Activated naive CD8-positive, alpha-beta T cell (primary cell): ENCODE measurements around the gene TBC1D2.

Experiments
- H3K27ac Mint-ChIP-seq: one replicate; pipeline ENCODE4 v1.8.0; 2021; ENCODE audit warnings: mixed read lengths
- H3K27me3 Mint-ChIP-seq: one replicate; pipeline ENCODE4 v1.8.0; 2021; ENCODE audit warnings: mixed read lengths
- H3K36me3 Mint-ChIP-seq: one replicate; pipeline ENCODE4 v1.8.0; 2021; ENCODE audit warnings: mixed read lengths
- H3K4me1 Mint-ChIP-seq: one replicate; pipeline ENCODE4 v1.8.0; 2021; ENCODE audit warnings: low read depth, mixed read lengths
- H3K4me3 Mint-ChIP-seq: one replicate; pipeline ENCODE4 v1.8.0; 2021; ENCODE audit warnings: mild to moderate bottlenecking, mixed read lengths
- H3K9me3 Mint-ChIP-seq: one replicate; pipeline ENCODE4 v1.8.0; 2021; ENCODE audit warnings: low read depth, mixed read lengths

TBC1D2 gene, protein sequence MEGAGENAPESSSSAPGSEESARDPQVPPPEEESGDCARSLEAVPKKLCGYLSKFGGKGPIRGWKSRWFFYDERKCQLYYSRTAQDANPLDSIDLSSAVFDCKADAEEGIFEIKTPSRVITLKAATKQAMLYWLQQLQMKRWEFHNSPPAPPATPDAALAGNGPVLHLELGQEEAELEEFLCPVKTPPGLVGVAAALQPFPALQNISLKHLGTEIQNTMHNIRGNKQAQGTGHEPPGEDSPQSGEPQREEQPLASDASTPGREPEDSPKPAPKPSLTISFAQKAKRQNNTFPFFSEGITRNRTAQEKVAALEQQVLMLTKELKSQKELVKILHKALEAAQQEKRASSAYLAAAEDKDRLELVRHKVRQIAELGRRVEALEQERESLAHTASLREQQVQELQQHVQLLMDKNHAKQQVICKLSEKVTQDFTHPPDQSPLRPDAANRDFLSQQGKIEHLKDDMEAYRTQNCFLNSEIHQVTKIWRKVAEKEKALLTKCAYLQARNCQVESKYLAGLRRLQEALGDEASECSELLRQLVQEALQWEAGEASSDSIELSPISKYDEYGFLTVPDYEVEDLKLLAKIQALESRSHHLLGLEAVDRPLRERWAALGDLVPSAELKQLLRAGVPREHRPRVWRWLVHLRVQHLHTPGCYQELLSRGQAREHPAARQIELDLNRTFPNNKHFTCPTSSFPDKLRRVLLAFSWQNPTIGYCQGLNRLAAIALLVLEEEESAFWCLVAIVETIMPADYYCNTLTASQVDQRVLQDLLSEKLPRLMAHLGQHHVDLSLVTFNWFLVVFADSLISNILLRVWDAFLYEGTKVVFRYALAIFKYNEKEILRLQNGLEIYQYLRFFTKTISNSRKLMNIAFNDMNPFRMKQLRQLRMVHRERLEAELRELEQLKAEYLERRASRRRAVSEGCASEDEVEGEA

DNA sequence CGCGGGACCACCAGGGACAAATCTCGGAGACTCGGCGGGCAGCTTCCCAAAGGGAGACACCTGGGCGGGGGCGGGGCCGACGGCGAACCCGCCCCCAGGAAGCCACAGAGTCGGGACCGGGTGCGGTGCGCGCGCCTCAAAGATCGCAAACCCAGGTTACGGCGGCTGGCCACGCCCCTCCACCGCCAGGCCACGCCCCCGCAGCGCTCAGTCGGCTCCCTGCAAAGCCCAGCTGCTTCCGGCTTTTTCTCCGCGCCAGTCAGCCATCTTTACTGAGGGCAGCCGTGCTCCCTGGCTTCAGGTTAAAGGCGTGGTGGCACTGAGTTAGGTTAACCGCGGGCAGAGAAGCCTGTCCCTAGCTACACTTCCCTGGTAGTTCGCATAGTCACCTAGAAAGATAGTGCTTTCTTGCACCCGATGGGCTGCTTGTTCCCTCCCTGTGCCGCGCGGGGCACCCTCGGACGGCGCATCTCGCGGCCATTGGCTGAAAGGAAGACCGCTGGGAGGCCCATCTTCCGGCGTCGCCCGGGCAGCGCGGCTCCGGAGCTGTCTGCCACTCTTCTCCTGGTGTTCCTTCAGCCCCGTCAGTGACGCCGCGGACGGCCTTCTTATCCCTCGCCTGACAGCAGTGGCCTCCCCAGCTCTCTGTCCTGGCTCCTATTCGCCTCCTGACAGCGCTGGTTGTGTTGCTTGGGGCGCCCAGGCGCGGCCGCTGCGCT lies at the start of gene TBC1D2:
TBC1D2 (minus strand) TSS at position 72 of the 719 bp plus-strand sequence. CDS start 108 bp downstream, outside the sequence.
- H3K4me1 Mint-ChIP-seq = peaks cover 29% of the 10 kb centered on the region
- peak within 1 kb of the TSS; percentile 99 for H3K4me3 Mint-ChIP-seq
- peak within 1 kb of the TSS; percentile 97 for H3K27ac Mint-ChIP-seq
- no peaks in the 10 kb centered on the region for H3K9me3 Mint-ChIP-seq
- H3K36me3 Mint-ChIP-seq = no peaks in the 10 kb centered on the region
- H3K27me3 Mint-ChIP-seq = no peaks in the 10 kb centered on the region

DNA sequence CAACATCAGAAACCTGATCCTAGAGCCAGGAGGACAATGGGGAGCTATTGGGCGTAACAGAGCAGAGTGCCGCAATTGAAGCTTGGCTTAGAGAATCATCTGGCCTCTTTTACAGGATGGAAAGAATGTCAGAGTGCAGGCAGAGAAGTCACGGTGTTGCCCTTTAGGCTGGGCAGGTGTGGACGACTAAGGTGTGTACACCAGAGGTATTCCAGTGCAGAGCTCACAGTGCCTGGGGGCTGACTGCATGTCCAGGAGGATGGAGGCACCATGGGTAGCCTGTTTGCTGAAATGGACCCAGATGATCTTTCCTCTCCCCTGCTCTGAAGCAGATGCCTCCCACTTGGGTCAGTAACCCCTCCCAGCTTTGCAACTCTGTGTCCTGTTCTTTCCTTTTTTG lies 48.9 kb upstream of the TBC1D2 start:
- no peaks in the 10 kb centered on the region for H3K36me3 Mint-ChIP-seq
- H3K9me3 Mint-ChIP-seq = no peaks in the 10 kb centered on the region
- H3K27ac Mint-ChIP-seq = no peak overlapping the region
- H3K4me3 Mint-ChIP-seq = no peak overlapping the region
- no peaks in the 10 kb centered on the region for H3K27me3 Mint-ChIP-seq
- H3K4me1 Mint-ChIP-seq = no peaks in the 10 kb centered on the region

DNA sequence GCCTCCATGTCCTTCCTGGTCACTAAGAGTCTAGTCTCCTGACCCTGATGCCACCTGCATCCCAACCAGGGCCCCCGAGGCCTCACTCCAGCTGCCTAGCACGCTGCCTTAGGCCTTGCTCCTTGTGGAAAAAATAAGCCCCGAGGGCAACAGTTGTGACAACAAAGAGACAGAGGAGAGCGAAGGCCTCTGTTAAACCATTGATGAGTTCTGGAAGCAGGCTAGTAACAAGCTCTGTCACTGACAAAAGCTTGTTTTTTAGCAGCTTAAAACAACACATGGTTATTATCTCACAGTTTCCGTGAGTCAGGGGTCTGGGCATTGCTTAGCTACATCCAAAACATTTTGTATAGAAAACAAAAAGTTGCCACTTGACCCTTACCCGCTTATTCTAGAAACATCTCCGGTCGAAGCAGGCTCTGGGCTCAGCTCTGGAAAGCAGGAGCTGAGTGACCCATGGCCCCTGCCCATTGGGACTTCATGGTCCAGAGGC lies 48.2 kb upstream of the TBC1D2 start:
- no peaks in the 10 kb centered on the region for H3K9me3 Mint-ChIP-seq
- no peak overlapping the region for H3K4me3 Mint-ChIP-seq
- no peaks in the 10 kb centered on the region for H3K27me3 Mint-ChIP-seq
- no peaks in the 10 kb centered on the region for H3K36me3 Mint-ChIP-seq
- H3K27ac Mint-ChIP-seq = no peak overlapping the region
- no peaks in the 10 kb centered on the region for H3K4me1 Mint-ChIP-seq

DNA sequence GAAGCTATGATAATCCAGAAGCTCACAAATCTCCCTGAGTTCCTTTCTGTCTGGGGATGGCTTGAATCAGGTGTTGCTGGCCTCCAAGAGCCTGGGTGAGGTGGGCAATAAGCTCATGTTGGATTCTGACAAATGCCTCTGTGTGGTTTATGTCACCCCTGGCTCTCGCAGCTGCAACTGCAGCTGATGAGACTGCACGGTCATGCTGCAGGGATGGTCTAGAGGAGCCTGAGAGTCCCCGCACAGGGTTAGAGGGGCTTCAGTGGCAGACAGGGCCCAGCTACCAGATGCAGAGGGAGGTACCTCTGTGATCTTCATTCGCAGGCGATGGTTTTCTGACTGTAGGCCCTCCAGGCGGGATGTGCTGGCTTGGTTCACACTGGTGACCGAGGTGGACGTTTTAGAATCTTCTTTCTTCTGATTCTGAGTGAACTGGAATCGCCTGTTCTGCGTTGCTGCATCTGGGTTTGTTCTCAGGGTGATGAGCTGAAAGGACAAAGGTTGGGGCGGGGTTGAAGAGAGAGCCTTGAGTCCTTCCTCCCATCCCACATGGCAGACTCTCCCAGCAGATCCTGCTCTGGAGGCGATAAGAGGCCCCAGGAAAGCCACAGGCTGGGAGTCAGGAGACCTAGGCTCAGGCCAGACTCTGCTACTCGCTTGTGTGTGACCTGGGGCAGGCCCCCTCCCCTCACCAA lies 47.6 kb upstream of the TBC1D2 start:
- no peaks in the 10 kb centered on the region for H3K27me3 Mint-ChIP-seq
- H3K36me3 Mint-ChIP-seq = no peaks in the 10 kb centered on the region
- no peak overlapping the region for H3K4me3 Mint-ChIP-seq
- H3K27ac Mint-ChIP-seq = no peak overlapping the region
- no peaks in the 10 kb centered on the region for H3K9me3 Mint-ChIP-seq
- H3K4me1 Mint-ChIP-seq = no peaks in the 10 kb centered on the region

DNA sequence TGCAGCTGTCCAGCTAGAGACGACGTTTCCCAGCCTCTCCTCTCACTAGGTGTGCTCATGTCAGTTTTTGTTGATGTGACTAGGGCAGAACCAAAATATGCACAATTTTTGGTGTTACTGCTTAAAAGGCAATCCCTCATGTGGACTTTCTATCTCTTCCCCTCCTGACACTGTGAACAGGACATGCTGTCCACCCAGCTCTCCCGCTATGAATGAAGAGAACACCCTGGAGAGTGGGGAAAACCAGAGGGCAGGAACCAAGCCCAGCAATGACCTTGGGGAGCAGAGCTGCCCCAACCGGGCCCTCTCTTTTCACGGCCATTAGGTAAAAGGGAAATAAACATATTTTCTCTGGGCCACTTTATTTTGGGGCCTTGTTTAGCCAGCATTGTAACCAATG lies 46.7 kb upstream of the TBC1D2 start:
- Mint-ChIP-seq H3K4me1 (no peaks in the 10 kb centered on the region), H3K4me3 (no peak overlapping the region), H3K9me3 (no peaks in the 10 kb centered on the region), H3K27me3 (peaks cover 2% of the 10 kb centered on the region), H3K27ac (no peak overlapping the region), H3K36me3 (no peaks in the 10 kb centered on the region)

DNA sequence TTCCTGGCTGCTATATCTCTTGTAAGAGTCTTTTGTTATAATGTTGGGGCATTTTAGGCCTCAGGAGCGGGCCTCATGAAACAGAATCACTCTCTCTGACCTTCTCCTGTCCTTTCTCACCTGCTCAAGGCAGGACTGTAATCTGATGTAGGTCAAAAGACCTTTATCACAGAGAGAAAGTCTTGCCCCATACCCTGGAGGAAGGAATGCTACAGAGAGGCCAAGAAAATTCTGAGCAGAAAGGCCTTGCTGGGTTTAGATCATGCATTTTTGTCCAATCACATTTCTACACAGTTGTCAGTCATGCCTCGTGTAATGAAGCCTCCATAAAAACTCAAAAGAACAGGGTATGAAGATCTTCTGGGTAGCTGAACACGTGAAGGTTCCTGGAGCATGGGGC lies 45.2 kb upstream of the TBC1D2 start:
- Mint-ChIP-seq H3K9me3 (no peaks in the 10 kb centered on the region), H3K27me3 (peaks cover 3% of the 10 kb centered on the region), H3K36me3 (no peaks in the 10 kb centered on the region), H3K27ac (no peak overlapping the region), H3K4me1 (no peaks in the 10 kb centered on the region), H3K4me3 (no peak overlapping the region)

DNA sequence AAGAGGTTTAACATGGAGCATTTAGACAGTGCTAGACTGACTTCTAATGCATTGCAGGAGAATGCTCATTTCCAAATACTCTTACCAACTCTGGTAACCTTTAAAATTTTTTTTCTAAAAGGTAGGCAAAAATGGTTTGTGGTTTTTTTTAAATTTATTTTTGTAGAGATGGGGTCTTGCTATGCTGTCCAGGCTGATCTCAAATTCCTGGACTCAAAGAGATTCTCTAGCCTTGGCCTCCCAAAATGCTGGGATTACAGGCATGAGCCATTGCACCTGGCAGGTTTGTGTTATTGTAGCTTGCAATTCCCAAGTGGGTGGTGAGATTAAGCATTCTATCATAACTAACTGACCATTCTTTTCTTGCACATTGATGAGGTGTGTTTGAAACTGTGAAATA lies 43.0 kb upstream of the TBC1D2 start:
- Mint-ChIP-seq H3K4me3 (no peak overlapping the region), H3K27me3 (peaks cover 3% of the 10 kb centered on the region), H3K9me3 (no peaks in the 10 kb centered on the region), H3K36me3 (no peaks in the 10 kb centered on the region), H3K4me1 (no peaks in the 10 kb centered on the region), H3K27ac (no peak overlapping the region)

DNA sequence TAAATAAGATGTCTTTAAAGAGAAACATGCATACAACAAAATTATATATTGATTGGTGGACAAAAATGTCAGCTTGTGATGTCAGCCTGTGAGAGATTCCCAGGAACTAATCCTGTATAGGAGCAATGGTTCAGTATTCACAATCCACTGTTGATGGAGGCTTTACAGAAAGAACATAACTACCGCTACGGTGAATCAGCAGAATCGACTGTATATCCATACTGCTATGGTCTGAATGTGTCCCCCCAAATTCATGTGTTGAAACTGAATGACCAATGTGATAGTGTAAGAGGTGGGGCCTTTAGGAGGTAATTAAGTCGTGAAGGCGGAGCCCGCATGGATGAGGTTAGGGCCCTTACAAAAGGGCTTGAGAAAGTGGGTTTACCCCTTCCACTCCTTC lies 40.4 kb upstream of the TBC1D2 start:
- Mint-ChIP-seq H3K27ac (no peak overlapping the region), H3K4me1 (no peaks in the 10 kb centered on the region), H3K4me3 (no peak overlapping the region), H3K27me3 (peaks cover 3% of the 10 kb centered on the region), H3K9me3 (no peaks in the 10 kb centered on the region), H3K36me3 (no peaks in the 10 kb centered on the region)

DNA sequence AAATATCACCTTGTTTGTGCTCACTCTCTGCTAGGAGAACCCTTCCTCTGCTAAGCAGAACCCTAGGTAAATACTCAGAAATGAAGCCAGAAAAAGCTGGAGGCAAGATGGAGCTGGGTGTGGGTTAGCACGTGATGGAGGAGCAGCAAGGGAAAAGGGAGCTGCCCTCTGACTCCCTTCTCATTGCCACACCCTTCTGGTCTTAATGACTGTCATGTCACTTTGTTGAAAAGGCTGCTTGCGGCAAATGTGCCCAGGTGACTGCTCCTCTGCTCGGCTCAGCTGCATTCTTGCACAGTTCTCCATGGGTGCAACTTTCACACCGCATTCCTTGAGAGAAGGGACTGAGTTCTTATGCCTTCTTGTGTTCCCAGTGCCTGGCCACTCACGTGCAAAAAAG lies 36.4 kb upstream of the TBC1D2 start:
- Mint-ChIP-seq H3K4me3 (no peak overlapping the region), H3K27ac (no peak overlapping the region), H3K4me1 (no peaks in the 10 kb centered on the region), H3K36me3 (no peaks in the 10 kb centered on the region), H3K27me3 (peaks cover 2% of the 10 kb centered on the region), H3K9me3 (no peaks in the 10 kb centered on the region)

DNA sequence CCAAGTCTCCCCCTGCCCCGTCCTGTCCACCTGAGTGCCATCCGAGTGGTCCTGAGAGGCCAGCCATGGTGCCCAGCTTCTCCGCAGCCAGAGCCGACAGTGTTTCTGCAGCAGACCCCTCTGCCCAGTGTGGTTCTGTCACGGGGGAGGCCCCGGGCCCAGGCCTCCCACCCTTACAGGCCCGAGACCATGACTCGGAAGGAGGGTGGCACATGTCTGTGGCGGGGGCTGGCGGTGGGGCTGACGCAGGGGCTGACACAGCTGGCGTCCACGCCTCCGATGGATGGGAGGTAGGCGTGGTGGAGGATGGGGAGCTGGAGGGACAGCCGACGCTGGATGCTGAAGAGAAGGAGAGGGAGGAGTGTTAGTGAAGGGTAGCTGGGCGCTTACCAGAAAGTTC lies 35.0 kb upstream of the TBC1D2 start:
- Mint-ChIP-seq H3K36me3 (no peaks in the 10 kb centered on the region), H3K27me3 (no peaks in the 10 kb centered on the region), H3K9me3 (no peaks in the 10 kb centered on the region), H3K27ac (no peak overlapping the region), H3K4me3 (no peak overlapping the region), H3K4me1 (no peaks in the 10 kb centered on the region)

DNA sequence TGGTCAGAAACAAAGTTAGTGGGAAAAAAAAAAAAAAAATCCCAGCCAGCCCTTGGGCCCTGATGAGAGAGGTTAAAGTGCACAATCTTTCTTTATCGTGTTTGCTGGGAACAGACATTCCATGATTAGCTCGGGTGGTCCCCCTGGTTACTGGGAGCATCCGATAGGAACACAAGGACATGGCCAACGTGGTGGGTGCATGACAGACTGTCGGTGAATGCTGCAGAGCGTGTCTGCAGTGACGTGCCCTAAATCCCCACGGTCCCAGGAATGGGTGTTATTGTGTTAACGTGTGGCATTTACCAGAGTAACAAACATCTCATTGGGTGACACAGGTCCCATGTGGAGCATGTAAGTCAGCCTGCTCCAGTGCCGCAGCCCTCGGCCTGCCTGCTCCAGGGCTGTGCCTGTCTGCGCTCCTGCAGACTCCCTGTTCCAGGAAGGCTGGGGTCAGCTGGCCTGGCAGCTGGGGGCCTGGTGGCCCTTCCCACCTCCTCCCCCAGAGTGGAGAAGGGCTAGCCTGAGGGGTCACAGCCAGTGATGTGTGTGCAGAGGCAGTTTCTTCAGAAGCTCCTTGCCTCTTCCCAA lies 34.3 kb upstream of the TBC1D2 start:
- H3K27me3 Mint-ChIP-seq = no peaks in the 10 kb centered on the region
- no peak overlapping the region for H3K27ac Mint-ChIP-seq
- H3K4me3 Mint-ChIP-seq = no peak overlapping the region
- no peaks in the 10 kb centered on the region for H3K4me1 Mint-ChIP-seq
- H3K9me3 Mint-ChIP-seq = no peaks in the 10 kb centered on the region
- H3K36me3 Mint-ChIP-seq = no peaks in the 10 kb centered on the region

DNA sequence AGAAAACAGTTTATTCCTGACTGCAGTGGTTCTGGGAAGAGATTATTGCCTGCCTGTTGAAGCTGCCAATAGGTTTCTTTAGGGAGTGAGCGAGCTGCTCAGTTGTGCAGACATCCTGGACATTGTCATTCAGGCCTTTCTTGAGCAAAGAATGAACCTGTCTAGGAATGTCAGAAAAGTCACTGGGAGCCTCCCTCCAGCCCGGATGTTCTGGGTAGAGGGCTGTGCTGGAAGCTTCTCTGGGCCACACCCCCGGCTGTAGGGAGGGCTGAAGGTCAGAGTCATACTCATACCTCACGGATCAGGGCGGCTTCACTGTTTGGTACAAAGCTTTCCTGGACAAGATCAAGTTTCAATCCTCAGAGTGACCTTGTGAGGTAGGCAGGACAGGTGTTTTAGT lies 33.4 kb upstream of the TBC1D2 start:
- no peaks in the 10 kb centered on the region for H3K9me3 Mint-ChIP-seq
- H3K4me3 Mint-ChIP-seq = no peak overlapping the region
- no peaks in the 10 kb centered on the region for H3K27me3 Mint-ChIP-seq
- no peaks in the 10 kb centered on the region for H3K4me1 Mint-ChIP-seq
- no peak overlapping the region for H3K27ac Mint-ChIP-seq
- H3K36me3 Mint-ChIP-seq = no peaks in the 10 kb centered on the region

DNA sequence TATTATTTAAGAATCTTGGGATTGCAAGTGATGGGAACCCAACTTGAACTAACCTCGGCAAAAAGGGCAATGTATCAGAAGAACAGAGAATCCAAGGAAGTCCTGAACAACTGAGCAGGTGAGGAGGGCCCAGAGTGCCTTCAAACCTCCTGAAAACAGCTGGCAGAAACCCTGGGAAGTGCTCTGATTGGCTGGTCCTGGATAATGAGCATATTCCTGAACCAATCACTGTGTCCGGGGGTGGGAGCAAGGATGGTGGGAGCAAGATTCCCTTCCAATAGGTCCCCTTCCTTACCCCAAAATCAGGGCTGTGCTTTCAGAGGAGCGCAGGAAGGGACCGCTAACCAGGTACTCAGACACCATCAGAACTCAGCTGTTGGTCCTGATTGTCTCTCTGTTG lies 31.9 kb upstream of the TBC1D2 start:
- Mint-ChIP-seq H3K27ac (no peak overlapping the region), H3K9me3 (no peaks in the 10 kb centered on the region), H3K4me1 (no peaks in the 10 kb centered on the region), H3K4me3 (no peak overlapping the region), H3K27me3 (no peaks in the 10 kb centered on the region), H3K36me3 (no peaks in the 10 kb centered on the region)

DNA sequence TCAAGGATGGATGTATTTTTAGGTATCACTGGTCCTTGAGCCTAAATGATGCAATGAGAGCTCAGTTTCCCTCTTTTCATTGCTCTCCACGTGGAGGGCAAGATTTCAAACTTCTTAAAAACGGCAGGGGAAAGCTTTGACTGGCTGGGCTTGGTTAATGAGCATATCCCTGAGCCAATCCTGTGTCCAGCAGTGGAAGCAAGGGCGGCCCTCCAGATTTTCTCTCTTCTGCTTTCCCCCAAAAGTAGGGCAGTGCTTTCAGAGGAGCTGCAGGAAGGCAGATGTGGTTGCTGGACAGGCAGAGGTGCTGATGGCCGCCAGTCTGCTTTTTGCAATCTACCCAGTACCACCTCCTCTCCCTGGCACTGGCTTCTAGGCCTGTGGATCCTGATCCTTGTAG lies 30.0 kb upstream of the TBC1D2 start:
- no peak overlapping the region for H3K27ac Mint-ChIP-seq
- no peaks in the 10 kb centered on the region for H3K36me3 Mint-ChIP-seq
- H3K27me3 Mint-ChIP-seq = peaks cover 4% of the 10 kb centered on the region
- H3K4me3 Mint-ChIP-seq = no peak overlapping the region
- no peaks in the 10 kb centered on the region for H3K4me1 Mint-ChIP-seq
- H3K9me3 Mint-ChIP-seq = no peaks in the 10 kb centered on the region
